Skeletal muscle tissue (tissue), 4 donors: ENCODE measurements around the gene ZNF45. TPM values are rescaled to one million over a fixed set of nuclear protein-coding genes. Genes with fewer than 3 reads are reported as not detected.

Source experiments
- H3K27ac ChIP-seq: one replicate; pipeline ENCODE4 v1.7.0; 2013; ENCODE audit warnings: mild to moderate bottlenecking, low read depth, low read length, inconsistent platforms
- H3K27me3 ChIP-seq, 3 donors: one replicate each; pipeline ENCODE4 v1.7.0; 2013; ENCODE audit warnings: low read length in 3 of 3; ENCODE audit not compliant: control insufficient read depth in 3 of 3, insufficient read depth in 3 of 3
- H3K36me3 ChIP-seq, 3 donors: one replicate each; pipeline ENCODE4 v1.7.0; 2013; ENCODE audit warnings: low read length in 3 of 3; ENCODE audit not compliant: control insufficient read depth in 3 of 3, insufficient read depth in 3 of 3
- H3K4me1 ChIP-seq, 3 donors: one replicate each; pipeline ENCODE4 v1.7.0; 2013; ENCODE audit warnings: low read length in 3 of 3, mild to moderate bottlenecking in 3 of 3; ENCODE audit not compliant: control insufficient read depth in 3 of 3, insufficient read depth in 3 of 3
- H3K4me3 ChIP-seq, 3 donors: one replicate each; pipeline ENCODE4 v1.7.0; 2013; ENCODE audit warnings: low read length in 3 of 3
- H3K9ac ChIP-seq, 3 donors: one replicate each; pipeline ENCODE4 v1.7.0; 2013; ENCODE audit warnings: low read length in 3 of 3, mild to moderate bottlenecking in 3 of 3, moderate library complexity in 2 of 3, low read depth in 1 of 3
- H3K9me3 ChIP-seq, 3 donors: one replicate each; pipeline ENCODE4 v1.7.0; 2013; ENCODE audit warnings: low read length in 3 of 3; ENCODE audit not compliant: control insufficient read depth in 3 of 3
- total RNA-seq: library from RNA; depleted of rRNA; stranded (reverse); fragments of >200 nt; gene quantifications from one replicate; pipeline ENCODE4 v1.2.3, GENCODE V29; 2014
- donor health status: Osteomylitis.

The ZNF45 gene
- total RNA-seq, 1 donor from 2014 or later, result 13.0 TPM

DNA sequence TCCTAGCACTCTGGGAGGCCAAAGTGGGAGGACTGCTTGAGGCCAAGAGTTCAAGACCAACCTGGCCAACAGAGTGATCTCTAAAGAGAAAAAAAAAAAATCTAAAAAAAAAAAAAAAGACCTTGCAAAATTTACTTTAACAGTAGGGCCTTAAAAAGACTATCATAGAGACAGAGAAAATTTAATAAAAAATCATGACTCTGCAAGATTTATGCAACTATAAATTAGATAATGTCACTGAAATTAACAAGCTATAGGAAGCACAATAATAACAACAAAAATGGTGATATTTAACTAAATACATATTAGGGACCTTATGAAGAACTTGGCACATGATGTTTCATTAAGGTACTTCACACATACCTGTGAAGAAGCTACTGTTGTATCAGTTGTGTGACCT lies 11.2 kb downstream of the ZNF45 start:
- H3K36me3 ChIP-seq, result peaks cover 76 to 94% (median 94%) of the 10 kb centered on the region in 3 donors
- H3K9me3 ChIP-seq, result peaks cover 0 to 25% (median 11%) of the 10 kb centered on the region in 3 donors
- no peak overlapping the region for H3K9ac ChIP-seq
- no peaks in the 10 kb centered on the region for H3K4me1 ChIP-seq
- H3K27ac ChIP-seq, result no peak overlapping the region
- H3K27me3 ChIP-seq, result no peaks in the 10 kb centered on the region
- no peak overlapping the region for H3K4me3 ChIP-seq

DNA sequence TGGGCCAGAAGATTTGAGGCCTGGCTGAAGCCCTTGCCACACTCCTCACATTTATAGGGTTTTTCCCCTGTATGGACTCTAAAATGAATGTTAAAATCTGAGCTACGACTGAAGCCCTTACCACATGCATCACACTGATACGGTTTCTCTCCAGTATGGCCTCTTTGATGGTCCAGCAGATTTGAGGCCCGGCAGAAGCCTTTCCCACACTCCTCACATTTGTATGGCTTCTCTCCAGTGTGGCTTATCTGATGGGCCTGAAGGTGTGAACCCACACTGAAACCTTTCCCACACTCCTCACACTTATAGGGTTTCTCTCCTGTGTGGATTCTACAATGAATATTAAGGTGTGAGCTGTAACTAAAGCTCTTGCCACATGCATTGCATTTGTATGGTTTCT lies 21.0 kb downstream of the ZNF45 start:
- peaks cover 61 to 72% (median 61%) of the 10 kb centered on the region in 3 donors for H3K36me3 ChIP-seq
- H3K27ac ChIP-seq, result no peak overlapping the region
- no peaks in the 10 kb centered on the region for H3K27me3 ChIP-seq
- peak overlapping the region in 2 of 3 donors; percentile 6 to 50 for H3K4me3 ChIP-seq
- H3K4me1 ChIP-seq, result no peaks in the 10 kb centered on the region
- peaks cover 36 to 71% (median 36%) of the 10 kb centered on the region in 3 donors for H3K9me3 ChIP-seq
- no peak overlapping the region for H3K9ac ChIP-seq

DNA sequence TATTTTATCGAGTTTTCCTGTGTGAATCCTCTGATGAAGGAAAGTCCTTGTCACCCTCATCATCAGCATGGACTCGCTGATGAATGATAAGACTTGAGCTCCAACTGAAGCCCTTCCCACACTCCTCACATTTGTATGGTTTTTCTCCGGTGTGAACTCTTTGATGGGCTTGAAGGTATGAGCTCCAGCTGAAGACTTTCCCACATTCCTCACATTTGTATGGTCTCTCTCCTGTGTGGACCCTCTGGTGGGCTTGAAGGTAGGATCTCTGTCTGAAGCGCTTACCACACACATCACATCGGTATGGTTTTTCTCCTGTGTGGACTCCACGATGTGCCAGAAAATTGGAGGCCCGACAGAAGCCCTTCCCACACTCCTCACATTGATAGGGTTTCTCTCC lies 21.7 kb downstream of the ZNF45 start:
- no peaks in the 10 kb centered on the region for H3K4me1 ChIP-seq
- peak overlapping the region in 1 of 3 donors; percentile 50 for H3K4me3 ChIP-seq
- no peak overlapping the region for H3K9ac ChIP-seq
- H3K36me3 ChIP-seq, result peaks cover 54 to 65% (median 55%) of the 10 kb centered on the region in 3 donors
- no peaks in the 10 kb centered on the region for H3K27me3 ChIP-seq
- H3K27ac ChIP-seq, result no peak overlapping the region
- H3K9me3 ChIP-seq, result peaks cover 41 to 76% (median 42%) of the 10 kb centered on the region in 3 donors

DNA sequence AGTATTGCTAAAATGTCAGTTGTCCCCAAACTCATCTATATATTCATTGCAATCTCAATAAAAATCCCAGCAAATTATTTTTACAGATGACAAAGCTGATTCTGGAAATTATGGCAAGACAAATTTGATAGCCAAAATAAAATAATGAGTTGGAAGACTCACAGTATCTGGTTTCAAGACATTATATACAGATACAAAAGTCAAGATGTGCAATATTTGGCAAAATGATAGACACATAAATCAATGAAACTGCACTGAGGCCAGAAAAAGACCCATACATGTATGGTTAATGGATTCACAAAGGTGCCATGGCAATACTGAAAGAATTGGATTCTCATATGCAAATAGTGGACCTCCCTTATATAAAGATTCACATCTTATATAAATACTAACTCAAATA lies 24.2 kb downstream of the ZNF45 start:
- H3K9me3 ChIP-seq, result peaks cover 41 to 68% (median 42%) of the 10 kb centered on the region in 3 donors
- H3K4me3 ChIP-seq, result peak overlapping the region in 1 of 3 donors; percentile 39
- H3K27ac ChIP-seq, result no peak overlapping the region
- H3K36me3 ChIP-seq, result peaks cover 30 to 40% (median 31%) of the 10 kb centered on the region in 3 donors
- H3K27me3 ChIP-seq, result no peaks in the 10 kb centered on the region
- no peak overlapping the region for H3K9ac ChIP-seq
- no peaks in the 10 kb centered on the region for H3K4me1 ChIP-seq

DNA sequence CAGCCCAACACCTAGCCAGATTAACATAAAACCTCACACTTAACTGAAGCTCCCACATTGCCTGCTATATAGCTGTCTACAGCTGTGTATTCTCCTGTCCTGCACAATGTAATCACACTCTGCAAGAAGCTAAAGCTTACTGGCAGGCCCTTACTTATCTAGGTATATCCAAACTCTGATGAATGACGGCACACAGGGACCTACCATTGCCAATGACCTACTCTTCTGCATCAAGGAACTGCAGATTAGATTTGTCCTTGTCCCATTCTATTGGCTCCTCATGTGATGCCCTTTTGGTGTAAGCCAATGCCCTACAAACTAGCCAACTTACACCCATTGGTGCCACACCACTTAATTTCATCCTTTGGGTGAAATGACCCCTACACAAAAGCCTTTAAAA lies 26.4 kb downstream of the ZNF45 start:
- Histone ChIP-seq H3K27me3 (no peaks in the 10 kb centered on the region), H3K4me1 (no peaks in the 10 kb centered on the region), H3K9me3 (peaks cover 27 to 55% (median 28%) of the 10 kb centered on the region in 3 donors), H3K4me3 (no peak overlapping the region), H3K9ac (no peak overlapping the region), H3K36me3 (peaks cover 8 to 18% (median 9%) of the 10 kb centered on the region in 3 donors), H3K27ac (no peak overlapping the region)

DNA sequence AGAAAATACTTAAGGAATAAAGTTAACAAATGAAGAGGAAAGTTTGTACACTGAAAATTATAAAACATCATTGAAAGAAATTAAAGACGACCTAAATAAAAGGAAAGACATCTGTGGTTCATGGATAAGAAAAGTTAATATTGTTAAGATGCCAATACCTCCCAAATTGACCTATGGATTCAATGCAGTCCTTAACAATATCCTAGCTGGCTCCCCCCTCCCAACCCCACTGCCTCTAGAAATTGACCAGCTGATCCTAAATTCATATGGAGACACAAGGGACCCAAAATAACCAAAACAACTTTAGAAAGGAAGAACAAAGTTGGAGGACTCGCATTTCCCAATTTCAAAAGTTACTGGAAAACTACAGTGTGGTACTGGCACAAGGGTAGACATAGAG lies 28.3 kb downstream of the ZNF45 start:
- Histone ChIP-seq H3K4me3 (no peak overlapping the region), H3K36me3 (peaks cover 0 to 2% (median 0%) of the 10 kb centered on the region in 3 donors), H3K9me3 (peaks cover 16 to 50% (median 20%) of the 10 kb centered on the region in 3 donors), H3K4me1 (peaks cover 0 to 6% (median 4%) of the 10 kb centered on the region in 3 donors), H3K27me3 (no peaks in the 10 kb centered on the region), H3K27ac (no peak overlapping the region), H3K9ac (no peak overlapping the region)

DNA sequence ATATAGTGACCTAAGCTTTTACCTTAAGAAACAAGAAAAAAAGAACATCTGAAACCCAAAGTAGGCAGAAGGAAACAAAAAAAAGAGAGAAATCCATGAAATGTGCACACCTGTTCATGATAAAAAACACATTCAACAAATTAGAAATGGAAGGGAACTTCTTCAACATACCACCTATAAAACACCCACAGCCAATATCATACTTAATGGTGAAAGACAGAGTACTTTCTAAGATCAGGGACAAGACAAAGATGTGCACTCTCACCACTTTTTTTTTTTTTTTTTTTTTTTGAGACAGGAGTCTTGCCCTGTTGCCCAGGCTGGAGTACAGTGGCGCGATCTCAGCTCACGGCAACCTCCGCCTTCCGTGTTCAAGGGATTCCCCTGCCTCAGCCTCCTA lies 29.2 kb downstream of the ZNF45 start:
- H3K27ac ChIP-seq, result no peak overlapping the region
- no peak overlapping the region for H3K9ac ChIP-seq
- no peak overlapping the region for H3K4me3 ChIP-seq
- H3K4me1 ChIP-seq, result peaks cover 0 to 15% (median 11%) of the 10 kb centered on the region in 3 donors
- peaks cover 14 to 45% (median 20%) of the 10 kb centered on the region in 3 donors for H3K9me3 ChIP-seq
- H3K36me3 ChIP-seq, result peaks cover 0 to 2% (median 0%) of the 10 kb centered on the region in 3 donors
- H3K27me3 ChIP-seq, result no peaks in the 10 kb centered on the region

DNA sequence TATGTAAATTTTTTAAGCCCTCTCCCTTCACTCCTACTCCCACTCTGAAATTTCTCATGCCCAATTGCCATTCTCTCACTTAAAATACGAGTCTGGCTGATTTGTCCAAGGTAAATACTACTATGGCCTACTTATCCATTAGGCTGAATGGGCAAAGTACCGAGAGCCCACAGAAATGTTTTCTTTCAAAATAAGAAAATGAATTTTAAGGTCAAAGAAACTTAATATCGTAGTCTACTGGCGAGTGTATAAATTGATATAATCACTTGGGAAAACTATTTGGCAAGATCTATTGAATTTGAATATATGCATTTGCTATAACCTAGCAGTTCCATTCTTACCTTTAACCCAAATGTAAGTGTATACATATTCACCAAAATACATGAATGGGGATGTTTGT lies 32.7 kb downstream of the ZNF45 start:
- peak overlapping the region; percentile 91 to 97 (median 95) for H3K4me3 ChIP-seq
- H3K4me1 ChIP-seq, result peaks cover 0 to 15% (median 12%) of the 10 kb centered on the region in 3 donors
- H3K27ac ChIP-seq, result no peak overlapping the region
- no peaks in the 10 kb centered on the region for H3K27me3 ChIP-seq
- peaks cover 0 to 4% (median 0%) of the 10 kb centered on the region in 3 donors for H3K36me3 ChIP-seq
- H3K9ac ChIP-seq, result no peak overlapping the region
- H3K9me3 ChIP-seq, result peaks cover 0 to 36% (median 8%) of the 10 kb centered on the region in 3 donors

DNA sequence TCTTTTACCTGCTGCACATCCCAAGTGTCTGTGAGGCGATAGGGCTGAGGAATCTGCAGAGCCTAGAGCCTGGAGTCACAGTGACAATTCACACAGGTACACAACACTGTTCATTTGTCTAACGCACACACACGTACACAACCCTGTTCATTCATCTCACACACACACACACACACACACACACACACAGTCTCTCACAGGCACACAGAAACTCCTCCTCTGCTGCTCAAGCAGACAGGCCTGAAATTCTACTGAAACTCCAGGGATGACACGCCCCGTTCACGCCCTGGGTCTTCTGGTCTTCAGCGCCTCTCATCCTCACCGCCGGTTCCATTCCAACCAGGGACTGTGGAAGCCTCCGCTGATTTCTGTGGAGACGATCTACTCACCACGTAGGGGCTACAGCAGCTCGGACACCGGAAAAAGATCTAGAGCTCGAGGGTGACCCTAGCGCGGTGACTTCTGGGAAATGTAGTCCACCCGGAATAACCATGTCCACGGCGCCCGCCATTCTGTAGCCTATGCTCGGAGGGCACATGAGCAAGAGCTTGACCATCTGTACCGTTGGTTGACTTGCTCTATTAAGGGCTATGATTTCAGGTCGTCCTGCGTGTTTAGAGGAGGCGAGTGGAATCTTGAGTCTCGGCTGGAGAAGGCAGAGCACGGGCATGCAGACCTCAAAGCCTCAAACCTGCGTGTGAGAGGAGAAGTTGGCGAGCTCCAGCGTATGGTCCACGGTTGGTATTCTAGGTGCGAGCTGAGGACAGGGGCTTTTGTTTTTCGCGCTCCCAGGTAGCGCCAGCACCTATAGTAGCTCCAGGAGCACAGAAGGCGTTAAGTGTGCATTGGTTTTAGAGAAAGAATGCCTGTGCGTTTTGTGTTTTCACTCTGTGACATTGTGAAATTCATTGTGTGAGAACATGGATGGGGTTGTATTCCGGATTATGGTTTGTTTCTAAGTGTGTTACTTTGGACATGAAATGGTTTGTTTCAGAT lies 33.4 kb downstream of the ZNF45 start:
- Histone ChIP-seq H3K4me1 (peaks cover 0 to 15% (median 12%) of the 10 kb centered on the region in 3 donors), H3K36me3 (peaks cover 0 to 5% (median 4%) of the 10 kb centered on the region in 3 donors), H3K9ac (peak overlapping the region; percentile 67 to 82 (median 70)), H3K27me3 (no peaks in the 10 kb centered on the region), H3K27ac (no peak overlapping the region), H3K4me3 (peak overlapping the region; percentile 91 to 97 (median 95)), H3K9me3 (peaks cover 0 to 36% (median 6%) of the 10 kb centered on the region in 3 donors)
